Measurements from ENCODE around the gene ATN1. TPM values are rescaled to one million over a fixed set of nuclear protein-coding genes. Genes with fewer than 3 reads are reported as not detected.

The ATN1 gene
- total and polyA plus RNA-seq, 2 of the 8 experiments (the other 6 are each of a cell fraction or from before 2014, with no cell fraction given): 20.6 to 73.4 TPM

- TF ChIP-seq CHD7 (IDR thresholded peaks at IDR 0.05; ENCODE audit: insufficient replicate concordance, low read length) (no peak), CBX8 (IDR thresholded peaks at IDR 0.05; ENCODE audit: borderline replicate concordance, low read depth, low read length) (no peak), JUND (IDR thresholded peaks at IDR 0.05; ENCODE audit: low read length) (no peak), RAD21 (IDR thresholded peaks at IDR 0.05 in 1 of 2, conservative IDR thresholded peaks at IDR 0.05 in 1 of 2; ENCODE audit: low read depth in 2 of 2, low read length in 2 of 2) (no peak), BACH1 (IDR thresholded peaks at IDR 0.05; ENCODE audit: low read length) (no peak), NRF1 (IDR thresholded peaks at IDR 0.05; ENCODE audit: low read depth, low read length) (no peak), POU5F1 (IDR thresholded peaks at IDR 0.05; ENCODE audit: low read depth, low read length) (no peak), SIX5 (IDR thresholded peaks at IDR 0.05; ENCODE audit: low read depth, low read length) (no peak), CHD2 (IDR thresholded peaks at IDR 0.05; ENCODE audit: low read length) (no peak), TAF1 (IDR thresholded peaks at IDR 0.05; ENCODE audit: low read depth, low read length) (no peak)
- TF ChIP-seq, protein P1, sequence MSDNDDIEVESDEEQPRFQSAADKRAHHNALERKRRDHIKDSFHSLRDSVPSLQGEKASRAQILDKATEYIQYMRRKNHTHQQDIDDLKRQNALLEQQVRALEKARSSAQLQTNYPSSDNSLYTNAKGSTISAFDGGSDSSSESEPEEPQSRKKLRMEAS (IDR thresholded peaks at IDR 0.05): no peak
These were observed 23.2 kb downstream of the ATN1 start, which contains the start of gene PTPN6 (continued) for GRCh38 chr12:6950811-6951540.

Data from H1 (cell line).